ENCODE measurements around the gene NAAA. TPM values are rescaled to one million over a fixed set of nuclear protein-coding genes. Genes with fewer than 3 reads are reported as not detected.
"Not testable (repeated sequence)": the region's sequence is repeated elsewhere in the genome, so short reads cannot be mapped to it uniquely, and the experiment has no call there.

Gene NAAA
- total RNA-seq, 1 donor from 2014 or later = 10.7 TPM

DNA sequence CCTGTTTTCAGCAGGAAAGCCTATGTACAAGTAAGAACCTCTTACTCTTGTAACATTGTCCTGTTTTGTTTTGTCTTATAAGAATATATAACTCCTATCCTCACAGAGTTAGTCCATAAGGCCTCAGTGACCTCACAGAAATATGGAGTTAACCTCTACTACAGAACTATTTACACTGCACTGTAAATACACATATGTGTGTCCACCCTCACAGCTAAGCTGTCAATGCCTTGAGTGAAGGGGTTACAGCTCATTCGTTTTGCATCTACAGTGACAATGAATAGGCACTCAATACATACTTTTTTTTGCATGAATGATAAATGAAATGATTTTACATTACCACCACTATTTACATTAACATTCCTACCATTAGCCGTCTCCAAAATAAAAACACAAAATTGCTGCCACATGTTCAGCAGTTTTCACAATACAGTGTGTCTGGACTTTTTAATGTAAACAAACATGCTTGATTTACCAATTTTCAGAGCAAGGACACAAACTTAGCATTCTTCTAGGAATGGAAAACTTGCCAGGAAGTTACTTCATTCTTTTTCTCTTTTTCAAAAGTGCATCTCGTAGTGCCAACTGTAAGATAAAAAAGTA, 9.5 kb upstream of the NAAA start:
- Mint-ChIP-seq H3K9me3 (no peaks in the 10 kb centered on the region), H3K36me3 (peaks cover 18% of the 10 kb centered on the region), H3K27ac (no peak overlapping the region), H3K27me3 (no peaks in the 10 kb centered on the region), H3K4me1 (ENCODE audit: unreplicated experiment) (no peaks in the 10 kb centered on the region), H3K4me3 (no peak overlapping the region)
- TF ChIP-seq CTCF (conservative IDR thresholded peaks at IDR 0.05) = no peak
- no peak for DNase-seq (ENCODE audit: extremely low spot score, unreplicated experiment)

DNA sequence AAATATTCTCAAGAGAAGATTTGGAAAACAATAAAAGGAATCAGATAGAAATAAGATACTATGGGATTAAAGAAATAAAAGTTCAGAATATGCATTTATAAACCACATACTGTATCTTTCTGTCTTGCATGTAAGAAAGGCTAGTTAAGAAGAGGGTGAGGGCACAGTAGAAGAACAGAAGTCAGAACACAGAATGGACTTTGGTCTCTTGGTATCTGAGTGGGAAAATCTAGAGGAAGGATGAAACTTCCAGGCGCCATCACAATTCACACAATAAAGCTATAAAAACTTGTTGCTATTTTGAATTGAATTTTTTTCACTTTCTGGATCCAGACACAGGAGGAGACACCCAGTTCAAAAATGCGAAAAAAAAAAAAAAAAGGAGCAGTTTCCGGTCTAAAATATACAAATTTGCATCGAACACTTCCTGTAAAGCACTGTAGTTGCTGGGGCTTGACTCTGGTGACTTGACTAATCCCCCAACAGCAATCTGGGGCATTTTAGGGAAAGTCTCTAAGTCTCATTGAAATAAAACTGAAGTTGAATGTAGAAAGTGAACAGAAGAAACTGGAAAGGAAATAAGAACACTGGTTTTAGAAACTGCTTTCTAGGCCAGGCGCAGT, 8.1 kb upstream of the NAAA start:
- no peak for DNase-seq (ENCODE audit: extremely low spot score, unreplicated experiment)
- Mint-ChIP-seq H3K4me1 (ENCODE audit: unreplicated experiment) (no peaks in the 10 kb centered on the region), H3K4me3 (no peak overlapping the region), H3K36me3 (peaks cover 18% of the 10 kb centered on the region), H3K27ac (no peak overlapping the region), H3K9me3 (no peaks in the 10 kb centered on the region), H3K27me3 (no peaks in the 10 kb centered on the region)
- no peak for TF ChIP-seq CTCF (conservative IDR thresholded peaks at IDR 0.05)

GRCh38 chr4:75939890-75940691, 722 bp downstream of the NAAA start:
- Mint-ChIP-seq H3K4me3 (peak overlapping the region; percentile 94), H3K36me3 (peaks cover 7% of the 10 kb centered on the region), H3K9me3 (no peaks in the 10 kb centered on the region), H3K4me1 (ENCODE audit: unreplicated experiment) (peaks cover 6% of the 10 kb centered on the region), H3K27ac (peak overlapping the region; percentile 89), H3K27me3 (no peaks in the 10 kb centered on the region)
- peak; percentile 73 for DNase-seq (ENCODE audit: extremely low spot score, unreplicated experiment)
- no peak for TF ChIP-seq CTCF (conservative IDR thresholded peaks at IDR 0.05)

- H3K9me3 Mint-ChIP-seq = no peaks in the 10 kb centered on the region
- no peaks in the 10 kb centered on the region for H3K27me3 Mint-ChIP-seq
- TF ChIP-seq CTCF (conservative IDR thresholded peaks at IDR 0.05) = no peak
- H3K36me3 Mint-ChIP-seq = peaks cover 6% of the 10 kb centered on the region
- no peak overlapping the region for H3K4me3 Mint-ChIP-seq
- H3K4me1 Mint-ChIP-seq (ENCODE audit: unreplicated experiment) = peaks cover 6% of the 10 kb centered on the region
- no peak for DNase-seq (ENCODE audit: extremely low spot score, unreplicated experiment)
- H3K27ac Mint-ChIP-seq = no peak overlapping the region
Measured at GRCh38 chr4:75935628-75936027, 5.2 kb downstream of the NAAA start.

GRCh38 chr4:75930152-75930551, 10.7 kb downstream of the NAAA start:
- DNase-seq (ENCODE audit: extremely low spot score, unreplicated experiment) = no peak
- no peak overlapping the region for H3K27ac Mint-ChIP-seq
- H3K27me3 Mint-ChIP-seq = no peaks in the 10 kb centered on the region
- no peak overlapping the region for H3K4me3 Mint-ChIP-seq
- H3K9me3 Mint-ChIP-seq = no peaks in the 10 kb centered on the region
- no peaks in the 10 kb centered on the region for H3K4me1 Mint-ChIP-seq (ENCODE audit: unreplicated experiment)
- H3K36me3 Mint-ChIP-seq = peaks cover 13% of the 10 kb centered on the region
- TF ChIP-seq CTCF (conservative IDR thresholded peaks at IDR 0.05) = no peak

DNA sequence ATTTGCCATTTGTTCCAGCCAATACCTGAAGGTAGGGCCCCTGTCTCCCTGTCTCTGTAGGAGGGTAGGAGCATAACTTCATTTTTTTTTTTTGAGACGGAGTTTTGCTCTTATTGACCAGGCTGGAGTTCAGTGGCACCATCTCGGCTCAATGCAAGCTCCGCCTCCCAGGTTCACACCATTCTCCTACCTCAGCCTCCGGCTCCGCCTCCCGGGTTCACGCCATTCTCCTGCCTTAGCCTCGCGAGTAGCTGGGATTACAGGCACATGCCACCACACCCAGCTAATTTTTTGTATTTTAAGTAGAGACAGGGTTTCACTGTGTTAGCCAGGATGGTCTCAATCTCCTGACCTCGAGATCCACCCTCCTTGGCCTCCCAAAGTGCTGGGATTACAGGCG, 15.9 kb downstream of the NAAA start:
- not testable (repeated sequence) for H3K4me3 Mint-ChIP-seq; H3K4me1 Mint-ChIP-seq (ENCODE audit: unreplicated experiment); H3K9me3 Mint-ChIP-seq; H3K27me3 Mint-ChIP-seq; H3K27ac Mint-ChIP-seq; DNase-seq (ENCODE audit: extremely low spot score, unreplicated experiment)
- peaks cover 13% of the 10 kb centered on the region for H3K36me3 Mint-ChIP-seq

Measured in type B pancreatic cell (in vitro differentiated cells).